Liver (tissue), 3 donors: ENCODE results near the gene CCDC33.

Experiments
- GABPA ChIP-seq, 2 donors: IDR thresholded peaks in 1 of 2; conservative IDR thresholded peaks in 1 of 2; 2 replicates each; pipeline ENCODE4 v1.6.1; 2016; ENCODE audit warnings: antibody characterized with exemption in 2 of 2, mild to moderate bottlenecking in 1 of 2, moderate library complexity in 1 of 2
- HNF4A ChIP-seq, 2 donors: conservative IDR thresholded peaks; 2 replicates each; pipeline ENCODE4 v1.6.1; 2016; ENCODE audit warnings: antibody characterized with exemption in 2 of 2, mild to moderate bottlenecking in 2 of 2
- RAD21 ChIP-seq, 2 donors: IDR thresholded peaks; 2 replicates each; pipeline ENCODE4 v1.6.1; 2016; ENCODE audit warnings: antibody characterized with exemption in 2 of 2, mild to moderate bottlenecking in 2 of 2
- SP1 ChIP-seq: IDR thresholded peaks from 2 replicates; pipeline ENCODE4 v1.6.1; 2018; ENCODE audit warnings: antibody characterized with exemption, mild to moderate bottlenecking
- TAF1 ChIP-seq: conservative IDR thresholded peaks from 2 replicates; pipeline ENCODE4 v1.6.1; 2016; ENCODE audit warnings: antibody characterized with exemption, mild to moderate bottlenecking
- TF ChIP-seq, protein P1 (sequence below): fragments of 150-350 bp; IDR thresholded peaks from 2 replicates; pipeline ENCODE4 v1.5.1; 2017; ENCODE audit warnings: improper control_type of control experiment, low read depth, low read length; ENCODE audit not compliant: missing input control
- donor health status: healthy.
- donor health status: healthy.

DNA sequence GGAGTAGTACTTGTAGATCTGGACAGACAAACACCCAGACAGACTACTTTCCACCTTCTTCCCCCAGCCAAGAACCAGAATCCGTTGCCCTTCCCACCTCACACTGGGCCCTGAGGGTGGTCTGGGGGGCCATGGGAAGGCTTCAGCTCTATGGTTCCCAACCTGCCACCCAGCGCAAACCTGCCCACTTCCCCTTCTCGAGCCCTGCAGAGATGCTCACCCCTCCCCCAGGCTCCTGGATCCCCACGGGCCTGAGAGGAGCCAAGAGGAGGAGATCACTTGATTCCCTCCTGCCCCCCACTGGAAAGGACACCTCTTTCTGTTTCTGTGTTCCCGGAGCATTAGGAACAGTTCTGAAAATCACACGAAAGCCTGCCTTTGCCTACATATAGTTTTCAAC is 42.2 kb upstream of the CCDC33 start:
- TF ChIP-seq, protein P1, sequence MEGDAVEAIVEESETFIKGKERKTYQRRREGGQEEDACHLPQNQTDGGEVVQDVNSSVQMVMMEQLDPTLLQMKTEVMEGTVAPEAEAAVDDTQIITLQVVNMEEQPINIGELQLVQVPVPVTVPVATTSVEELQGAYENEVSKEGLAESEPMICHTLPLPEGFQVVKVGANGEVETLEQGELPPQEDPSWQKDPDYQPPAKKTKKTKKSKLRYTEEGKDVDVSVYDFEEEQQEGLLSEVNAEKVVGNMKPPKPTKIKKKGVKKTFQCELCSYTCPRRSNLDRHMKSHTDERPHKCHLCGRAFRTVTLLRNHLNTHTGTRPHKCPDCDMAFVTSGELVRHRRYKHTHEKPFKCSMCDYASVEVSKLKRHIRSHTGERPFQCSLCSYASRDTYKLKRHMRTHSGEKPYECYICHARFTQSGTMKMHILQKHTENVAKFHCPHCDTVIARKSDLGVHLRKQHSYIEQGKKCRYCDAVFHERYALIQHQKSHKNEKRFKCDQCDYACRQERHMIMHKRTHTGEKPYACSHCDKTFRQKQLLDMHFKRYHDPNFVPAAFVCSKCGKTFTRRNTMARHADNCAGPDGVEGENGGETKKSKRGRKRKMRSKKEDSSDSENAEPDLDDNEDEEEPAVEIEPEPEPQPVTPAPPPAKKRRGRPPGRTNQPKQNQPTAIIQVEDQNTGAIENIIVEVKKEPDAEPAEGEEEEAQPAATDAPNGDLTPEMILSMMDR, result no peak
- TF ChIP-seq SP1 (no peak), HNF4A (conservative IDR thresholded peaks at IDR 0.05) (no peak), GABPA (IDR thresholded peaks at IDR 0.05 in 1 of 2, conservative IDR thresholded peaks at IDR 0.05 in 1 of 2) (no peak), RAD21 (IDR thresholded peaks at IDR 0.05) (no peak), TAF1 (no peak)
